ENCODE data around the gene SPAG17. TPM values are rescaled to one million over a fixed set of nuclear protein-coding genes. Genes with fewer than 3 reads are reported as not detected.

The SPAG17 gene
- total and polyA plus RNA-seq, 2 donors (not counting 1 experiment from before 2014, with no cell fraction given) = 0.01 to 0.33 TPM

GRCh38 chr1:117952386-117952785, 232.6 kb downstream of the SPAG17 start:
- H3K36me3 ChIP-seq (ENCODE audit: control insufficient read depth, insufficient read depth, low read length) = peaks cover 5% of the 10 kb centered on the region

DNA sequence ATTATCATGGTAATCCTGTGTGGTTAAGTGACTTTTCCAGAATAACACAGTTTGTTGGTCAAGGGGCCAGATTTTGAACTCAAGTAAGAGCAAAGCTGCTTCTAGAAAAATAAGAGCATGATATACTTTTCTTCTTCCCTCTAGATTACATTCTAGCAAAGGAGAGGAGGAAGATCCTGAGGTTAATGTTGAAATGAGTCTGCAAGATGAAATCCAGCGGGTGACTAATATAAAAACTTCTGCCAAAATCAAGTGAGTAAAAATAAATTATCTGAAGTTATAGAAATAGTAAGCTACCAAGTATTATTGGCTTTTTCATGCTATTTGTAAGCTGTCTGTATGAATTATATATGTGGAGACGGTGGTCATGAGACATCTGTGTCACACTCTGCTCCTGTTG, 242.7 kb downstream of the SPAG17 start:
- Histone ChIP-seq H3K4me3 (replicated peaks in 1 of 4; ENCODE audit: control extremely low read depth in 1 of 4, insufficient read depth in 1 of 4, low read depth in 3 of 4, low read length in 4 of 4) (no peak overlapping the region), H3K4me2 (ENCODE audit: extremely low read depth, insufficient read depth, low read length) (no peak overlapping the region), H4K20me1 (ENCODE audit: control insufficient read depth, extremely low read depth, insufficient read depth, low read length) (no peaks in the 10 kb centered on the region), H2AFZ (ENCODE audit: low read length) (no peak overlapping the region), H3K79me2 (ENCODE audit: control insufficient read depth, insufficient read depth, low read length) (no peaks in the 10 kb centered on the region), H3K4me1 (ENCODE audit: control insufficient read depth, extremely low read depth, insufficient read depth, low read length) (no peaks in the 10 kb centered on the region), H3K9ac (ENCODE audit: insufficient read depth, low read length) (no peak overlapping the region), H3K9me3 (ENCODE audit: control insufficient read depth, insufficient read depth, low read depth, low read length) (no peaks in the 10 kb centered on the region), H3K36me3 (ENCODE audit: control insufficient read depth, insufficient read depth, low read length) (peaks cover 15% of the 10 kb centered on the region), H3K27ac (ENCODE audit: insufficient read depth, low read length) (no peak overlapping the region), H3K27me3 (ENCODE audit: control insufficient read depth, insufficient read depth, low read length) (no peaks in the 10 kb centered on the region)
- DNase-seq (ENCODE audit: low read depth in 2 of 2) = peak; percentile 8 to 40
- TF ChIP-seq, protein P1, sequence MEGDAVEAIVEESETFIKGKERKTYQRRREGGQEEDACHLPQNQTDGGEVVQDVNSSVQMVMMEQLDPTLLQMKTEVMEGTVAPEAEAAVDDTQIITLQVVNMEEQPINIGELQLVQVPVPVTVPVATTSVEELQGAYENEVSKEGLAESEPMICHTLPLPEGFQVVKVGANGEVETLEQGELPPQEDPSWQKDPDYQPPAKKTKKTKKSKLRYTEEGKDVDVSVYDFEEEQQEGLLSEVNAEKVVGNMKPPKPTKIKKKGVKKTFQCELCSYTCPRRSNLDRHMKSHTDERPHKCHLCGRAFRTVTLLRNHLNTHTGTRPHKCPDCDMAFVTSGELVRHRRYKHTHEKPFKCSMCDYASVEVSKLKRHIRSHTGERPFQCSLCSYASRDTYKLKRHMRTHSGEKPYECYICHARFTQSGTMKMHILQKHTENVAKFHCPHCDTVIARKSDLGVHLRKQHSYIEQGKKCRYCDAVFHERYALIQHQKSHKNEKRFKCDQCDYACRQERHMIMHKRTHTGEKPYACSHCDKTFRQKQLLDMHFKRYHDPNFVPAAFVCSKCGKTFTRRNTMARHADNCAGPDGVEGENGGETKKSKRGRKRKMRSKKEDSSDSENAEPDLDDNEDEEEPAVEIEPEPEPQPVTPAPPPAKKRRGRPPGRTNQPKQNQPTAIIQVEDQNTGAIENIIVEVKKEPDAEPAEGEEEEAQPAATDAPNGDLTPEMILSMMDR (conservative IDR thresholded peaks at IDR 0.05 in 1 of 2, IDR thresholded peaks at IDR 0.05 in 1 of 2; ENCODE audit: low read depth in 1 of 2, low read length in 2 of 2) = no peak
- no peak for TF ChIP-seq EZH2 (IDR thresholded peaks at IDR 0.05; ENCODE audit: low read length, missing control alignments)

More at GRCh38 chr1:117952386-117952785, 232.6 kb downstream of the SPAG17 start:
- H3K9ac ChIP-seq (ENCODE audit: insufficient read depth, low read length) = no peak overlapping the region
- H3K27ac ChIP-seq (ENCODE audit: insufficient read depth, low read length) = no peak overlapping the region
- H3K4me3 ChIP-seq (replicated peaks in 1 of 4; ENCODE audit: control extremely low read depth in 1 of 4, insufficient read depth in 1 of 4, low read depth in 3 of 4, low read length in 4 of 4) = no peak overlapping the region
- H3K4me2 ChIP-seq (ENCODE audit: extremely low read depth, insufficient read depth, low read length) = no peak overlapping the region
- no peaks in the 10 kb centered on the region for H3K4me1 ChIP-seq (ENCODE audit: control insufficient read depth, extremely low read depth, insufficient read depth, low read length)
- no peak for DNase-seq (ENCODE audit: low read depth in 2 of 2)
- no peak overlapping the region for H2AFZ ChIP-seq (ENCODE audit: low read length)
- no peak for TF ChIP-seq EZH2 (IDR thresholded peaks at IDR 0.05; ENCODE audit: low read length, missing control alignments)
- TF ChIP-seq, protein P1 (conservative IDR thresholded peaks at IDR 0.05 in 1 of 2, IDR thresholded peaks at IDR 0.05 in 1 of 2; ENCODE audit: low read depth in 1 of 2, low read length in 2 of 2) = no peak
- no peaks in the 10 kb centered on the region for H3K9me3 ChIP-seq (ENCODE audit: control insufficient read depth, insufficient read depth, low read depth, low read length)
- no peaks in the 10 kb centered on the region for H3K27me3 ChIP-seq (ENCODE audit: control insufficient read depth, insufficient read depth, low read length)
- no peaks in the 10 kb centered on the region for H4K20me1 ChIP-seq (ENCODE audit: control insufficient read depth, extremely low read depth, insufficient read depth, low read length)
- no peaks in the 10 kb centered on the region for H3K79me2 ChIP-seq (ENCODE audit: control insufficient read depth, insufficient read depth, low read length)

GRCh38 chr1:117933769-117934168, 251.3 kb downstream of the SPAG17 start:
- Histone ChIP-seq H3K4me3 (replicated peaks in 1 of 4; ENCODE audit: control extremely low read depth in 1 of 4, insufficient read depth in 1 of 4, low read depth in 3 of 4, low read length in 4 of 4) (no peak overlapping the region), H3K9ac (ENCODE audit: insufficient read depth, low read length) (no peak overlapping the region), H2AFZ (ENCODE audit: low read length) (no peak overlapping the region), H3K9me3 (ENCODE audit: control insufficient read depth, insufficient read depth, low read depth, low read length) (no peaks in the 10 kb centered on the region), H3K4me2 (ENCODE audit: extremely low read depth, insufficient read depth, low read length) (no peak overlapping the region), H3K79me2 (ENCODE audit: control insufficient read depth, insufficient read depth, low read length) (peaks cover 41% of the 10 kb centered on the region), H4K20me1 (ENCODE audit: control insufficient read depth, extremely low read depth, insufficient read depth, low read length) (no peaks in the 10 kb centered on the region), H3K27me3 (ENCODE audit: control insufficient read depth, insufficient read depth, low read length) (no peaks in the 10 kb centered on the region), H3K4me1 (ENCODE audit: control insufficient read depth, extremely low read depth, insufficient read depth, low read length) (no peaks in the 10 kb centered on the region), H3K36me3 (ENCODE audit: control insufficient read depth, insufficient read depth, low read length) (peaks cover 5% of the 10 kb centered on the region), H3K27ac (ENCODE audit: insufficient read depth, low read length) (no peak overlapping the region)
- TF ChIP-seq, protein P1 (conservative IDR thresholded peaks at IDR 0.05 in 1 of 2, IDR thresholded peaks at IDR 0.05 in 1 of 2; ENCODE audit: low read depth in 1 of 2, low read length in 2 of 2) = no peak
- no peak for TF ChIP-seq EZH2 (IDR thresholded peaks at IDR 0.05; ENCODE audit: low read length, missing control alignments)
- DNase-seq (ENCODE audit: low read depth in 2 of 2) = no peak
